Effector memory CD8-positive, alpha-beta T cell (primary cell): ENCODE measurements around the gene RAB8B.

ENCODE experiments used
- ATAC-seq: fragments of 150-1000 bp; cut with Tn5 transposase; replicated peaks from 2 replicates; pipeline ENCODE4 v1.10.0; 2021; ENCODE audit warnings: mild to moderate bottlenecking, moderate library complexity
- DNase-seq, 3 experiments: peaks; one replicate each; pipeline ENCODE4 v3.0.0; 2021
- H3K27ac Mint-ChIP-seq, 2 donors: one replicate each; pipeline ENCODE4 v1.8.0; 2022; ENCODE audit warnings: mild to moderate bottlenecking in 2 of 2, mixed read lengths in 2 of 2, moderate library complexity in 2 of 2
- H3K27me3 Mint-ChIP-seq, 2 donors: one replicate each; pipeline ENCODE4 v1.8.0; 2022; ENCODE audit warnings: mixed read lengths in 2 of 2
- H3K36me3 Mint-ChIP-seq: one replicate; pipeline ENCODE4 v1.8.0; 2022; ENCODE audit warnings: mild to moderate bottlenecking, moderate library complexity, mixed read lengths; ENCODE audit not compliant: insufficient read depth
- H3K4me1 Mint-ChIP-seq, 2 donors: one replicate each; pipeline ENCODE4 v1.8.0; 2022; ENCODE audit warnings: low read depth in 2 of 2, mixed read lengths in 2 of 2
- H3K4me3 Mint-ChIP-seq, 2 donors: one replicate each; pipeline ENCODE4 v1.8.0; 2022; ENCODE audit warnings: mild to moderate bottlenecking in 2 of 2, mixed read lengths in 2 of 2, moderate library complexity in 2 of 2
- H3K9me3 Mint-ChIP-seq, 2 donors: one replicate each; pipeline ENCODE4 v1.8.0; 2022; ENCODE audit warnings: mixed read lengths in 2 of 2
- total RNA-seq, 9 experiments: gene quantifications; one replicate each; lab custom pipeline; 2026; lab: John Stamatoyannopoulos, UW

The RAB8B gene
- total RNA-seq, result 92.4 to 516 (median 263) reads per million in 9 experiments

DNA sequence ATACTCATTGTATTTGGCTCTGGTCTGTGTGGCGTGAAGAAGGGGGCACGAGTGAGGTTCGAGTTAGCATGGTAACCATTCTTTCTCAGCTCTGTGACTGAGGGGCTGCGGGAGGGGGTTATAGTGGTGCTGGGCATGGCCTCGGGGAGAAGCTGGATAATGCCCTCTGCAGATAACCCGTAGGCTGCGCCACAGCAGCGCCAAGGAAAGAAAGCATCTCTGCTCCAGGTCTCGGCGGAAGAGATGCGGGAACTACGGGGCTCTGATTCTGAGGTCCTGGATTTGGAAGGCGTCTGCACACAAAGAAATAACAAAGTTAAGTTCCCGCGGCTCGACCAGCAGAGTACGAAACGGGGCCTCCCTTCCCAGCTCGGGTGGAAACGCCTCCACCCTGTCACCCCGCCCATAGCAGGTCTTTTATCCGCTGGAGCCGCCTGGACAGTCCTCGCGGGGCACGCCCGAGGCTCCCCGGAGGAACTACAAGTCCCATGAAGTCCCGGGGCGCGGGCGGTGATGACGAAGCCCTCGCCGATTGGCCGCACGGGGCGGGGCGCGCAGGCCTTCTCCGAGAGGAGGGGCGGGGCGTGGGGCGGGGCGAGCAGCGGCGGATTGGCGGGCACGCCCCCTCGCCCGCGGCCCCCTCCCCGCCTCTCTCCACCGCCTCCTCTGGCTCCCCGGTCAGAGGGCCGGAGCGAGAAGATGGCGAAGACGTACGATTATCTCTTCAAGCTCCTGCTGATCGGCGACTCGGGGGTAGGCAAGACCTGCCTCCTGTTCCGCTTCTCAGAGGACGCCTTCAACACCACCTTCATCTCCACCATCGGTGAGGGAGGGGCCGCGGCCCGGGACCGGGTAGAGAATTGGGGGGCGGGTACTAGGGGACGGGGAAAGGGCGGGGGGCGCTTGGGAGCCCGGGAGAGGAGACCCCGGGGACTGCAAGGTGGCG lies at the start of gene RAB8B:
Gene RAB8B (plus strand): TSS at position 681 of the 946 bp plus-strand sequence. CDS start 19 bp downstream, at position 700.
- DNase-seq (peak; percentile 93 to 94 (median 94)), ATAC-seq (peak; percentile 71)
- Mint-ChIP-seq H3K27ac (peak within 1 kb of the TSS; percentile 89 to 97), H3K4me3 (peak within 1 kb of the TSS; percentile 90 to 98), H3K36me3 (peaks cover 30% of the 10 kb centered on the region), H3K27me3 (no peaks in the 10 kb centered on the region), H3K9me3 (no peaks in the 10 kb centered on the region), H3K4me1 (peaks cover 40 to 46% of the 10 kb centered on the region in 2 donors)

DNA sequence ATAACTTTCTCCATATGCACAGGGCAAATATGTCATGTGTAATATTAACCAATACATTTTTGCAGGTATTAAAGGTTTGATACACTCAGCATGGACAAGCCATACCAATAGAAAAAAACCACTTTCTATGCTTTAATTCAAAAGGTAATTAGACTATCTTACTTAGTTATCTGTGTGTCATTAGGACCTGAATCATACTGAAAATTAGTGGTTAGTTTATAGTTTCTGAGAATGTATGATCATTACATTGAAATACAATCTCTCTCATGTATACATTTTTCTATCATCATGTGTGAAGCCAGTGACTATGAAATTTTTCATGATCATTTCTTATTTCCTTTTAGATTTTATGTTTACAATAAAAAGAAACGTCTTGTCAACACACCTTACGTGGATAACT lies 48.5 kb upstream of the RAB8B start:
- ATAC-seq, result no peak
- Mint-ChIP-seq H3K4me1 (peaks cover 1 to 11% of the 10 kb centered on the region in 2 donors), H3K36me3 (peaks cover 14% of the 10 kb centered on the region)

GRCh38 chr15:63145426-63145825 lies 44.0 kb upstream of the RAB8B start:
- Mint-ChIP-seq H3K4me1 (peaks cover 1 to 11% of the 10 kb centered on the region in 2 donors), H3K27me3 (no peaks in the 10 kb centered on the region), H3K36me3 (peaks cover 17% of the 10 kb centered on the region), H3K9me3 (no peaks in the 10 kb centered on the region), H3K4me3 (no peak overlapping the region), H3K27ac (no peak overlapping the region)
- DNase-seq, result no peak
- ATAC-seq, result no peak

More for the DNA sequence above, 48.5 kb upstream of the RAB8B start:
- H3K9me3 Mint-ChIP-seq, result no peaks in the 10 kb centered on the region
- no peak overlapping the region for H3K4me3 Mint-ChIP-seq
- no peak overlapping the region for H3K27ac Mint-ChIP-seq
- no peaks in the 10 kb centered on the region for H3K27me3 Mint-ChIP-seq
- DNase-seq, result no peak

- H3K27me3 Mint-ChIP-seq, result no peaks in the 10 kb centered on the region
- ATAC-seq (no peak), DNase-seq (no peak)
- peaks cover 1 to 11% of the 10 kb centered on the region in 2 donors for H3K4me1 Mint-ChIP-seq
- H3K4me3 Mint-ChIP-seq, result no peak overlapping the region
- peaks cover 23% of the 10 kb centered on the region for H3K36me3 Mint-ChIP-seq
- peak overlapping the region in 1 of 2 donors; percentile 41 for H3K27ac Mint-ChIP-seq
- H3K9me3 Mint-ChIP-seq, result no peaks in the 10 kb centered on the region
These were observed 42.7 kb upstream of the RAB8B start for GRCh38 chr15:63146684-63147083.

GRCh38 chr15:63151665-63152064 lies 37.7 kb upstream of the RAB8B start:
- Mint-ChIP-seq H3K4me1 (peaks cover 7 to 17% of the 10 kb centered on the region in 2 donors), H3K27me3 (no peaks in the 10 kb centered on the region), H3K9me3 (no peaks in the 10 kb centered on the region), H3K27ac (no peak overlapping the region), H3K4me3 (no peak overlapping the region), H3K36me3 (peaks cover 33% of the 10 kb centered on the region)
- ATAC-seq, result no peak
- no peak for DNase-seq

DNA sequence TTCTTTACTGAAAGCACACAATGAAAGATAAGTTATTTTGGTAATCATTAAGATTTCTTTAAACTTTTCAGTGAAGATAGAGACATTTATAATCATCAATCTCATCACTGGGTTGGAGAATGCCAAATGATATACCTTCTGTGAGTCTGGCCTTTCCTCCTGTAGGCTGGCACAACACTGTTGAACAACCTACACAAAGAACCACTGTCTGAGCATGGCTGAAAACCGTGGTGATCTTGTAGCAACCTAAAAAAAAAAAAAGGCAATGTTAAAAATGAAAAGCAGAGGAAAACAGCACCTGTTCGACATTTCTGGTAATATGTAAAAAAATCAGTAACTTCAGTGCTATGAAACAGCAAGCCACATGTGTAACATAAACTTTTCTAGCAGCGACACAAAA lies 33.9 kb upstream of the RAB8B start:
- Mint-ChIP-seq H3K9me3 (no peaks in the 10 kb centered on the region), H3K27me3 (no peaks in the 10 kb centered on the region), H3K27ac (no peak overlapping the region), H3K36me3 (peaks cover 25% of the 10 kb centered on the region), H3K4me3 (peak overlapping the region in 1 of 2 donors; percentile 33), H3K4me1 (peaks cover 7 to 17% of the 10 kb centered on the region in 2 donors)
- DNase-seq (no peak), ATAC-seq (no peak)

DNA sequence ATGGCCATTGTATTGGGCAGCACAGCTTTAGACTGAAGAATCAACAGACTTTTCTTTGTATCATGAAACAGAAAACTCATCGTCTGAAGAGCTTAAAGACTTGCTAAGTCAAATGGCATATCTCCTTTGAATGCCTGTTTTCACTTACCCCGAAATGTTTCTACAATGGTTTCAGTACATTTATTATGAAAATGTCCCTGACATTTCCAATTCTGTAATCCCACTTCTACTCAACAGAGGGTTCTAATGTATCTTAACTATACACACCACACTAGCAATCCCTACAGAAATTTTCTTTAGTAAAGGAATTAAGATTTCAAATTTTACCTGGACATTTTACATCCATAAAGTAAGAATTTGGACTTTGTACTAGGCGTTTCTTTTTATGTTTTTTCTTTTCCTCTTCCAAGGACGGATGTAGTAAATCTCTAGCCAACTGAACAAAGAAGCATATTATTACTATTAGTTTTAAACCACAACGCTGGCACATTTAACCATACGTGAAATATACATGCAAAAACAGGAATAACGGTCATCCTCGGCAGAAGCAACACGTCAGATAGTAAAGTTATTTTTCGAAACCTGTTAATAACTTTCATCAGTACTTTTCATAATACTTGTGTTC lies 33.2 kb upstream of the RAB8B start:
- no peaks in the 10 kb centered on the region for H3K27me3 Mint-ChIP-seq
- peaks cover 7 to 17% of the 10 kb centered on the region in 2 donors for H3K4me1 Mint-ChIP-seq
- DNase-seq, result no peak
- no peaks in the 10 kb centered on the region for H3K9me3 Mint-ChIP-seq
- H3K4me3 Mint-ChIP-seq, result peak overlapping the region; percentile 96 to 98
- peak overlapping the region; percentile 94 to 95 for H3K27ac Mint-ChIP-seq
- ATAC-seq, result no peak
- peaks cover 23% of the 10 kb centered on the region for H3K36me3 Mint-ChIP-seq

DNA sequence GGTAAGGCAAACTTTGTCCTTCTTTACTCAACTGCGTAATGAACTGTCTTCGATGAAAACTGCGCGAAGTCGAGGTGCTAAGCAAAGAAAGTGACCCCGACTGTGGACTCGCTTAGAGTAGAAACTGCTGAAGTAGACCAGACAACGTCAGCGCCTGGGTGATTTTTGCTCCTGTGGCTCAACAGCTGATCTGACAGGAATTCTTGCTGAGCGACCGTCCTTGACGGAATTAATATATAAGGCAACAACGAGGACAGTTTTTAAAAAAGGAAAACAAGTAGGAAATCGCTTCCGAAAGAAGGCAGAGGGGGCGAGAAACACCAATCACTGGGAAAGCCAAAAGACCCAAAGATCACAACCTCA lies 32.7 kb upstream of the RAB8B start:
- Mint-ChIP-seq H3K4me3 (peak overlapping the region; percentile 96 to 98), H3K27ac (peak overlapping the region; percentile 94 to 95), H3K9me3 (no peaks in the 10 kb centered on the region), H3K27me3 (no peaks in the 10 kb centered on the region), H3K36me3 (peaks cover 18% of the 10 kb centered on the region), H3K4me1 (peaks cover 7 to 17% of the 10 kb centered on the region in 2 donors)
- DNase-seq (no peak), ATAC-seq (peak; percentile 11)

DNA sequence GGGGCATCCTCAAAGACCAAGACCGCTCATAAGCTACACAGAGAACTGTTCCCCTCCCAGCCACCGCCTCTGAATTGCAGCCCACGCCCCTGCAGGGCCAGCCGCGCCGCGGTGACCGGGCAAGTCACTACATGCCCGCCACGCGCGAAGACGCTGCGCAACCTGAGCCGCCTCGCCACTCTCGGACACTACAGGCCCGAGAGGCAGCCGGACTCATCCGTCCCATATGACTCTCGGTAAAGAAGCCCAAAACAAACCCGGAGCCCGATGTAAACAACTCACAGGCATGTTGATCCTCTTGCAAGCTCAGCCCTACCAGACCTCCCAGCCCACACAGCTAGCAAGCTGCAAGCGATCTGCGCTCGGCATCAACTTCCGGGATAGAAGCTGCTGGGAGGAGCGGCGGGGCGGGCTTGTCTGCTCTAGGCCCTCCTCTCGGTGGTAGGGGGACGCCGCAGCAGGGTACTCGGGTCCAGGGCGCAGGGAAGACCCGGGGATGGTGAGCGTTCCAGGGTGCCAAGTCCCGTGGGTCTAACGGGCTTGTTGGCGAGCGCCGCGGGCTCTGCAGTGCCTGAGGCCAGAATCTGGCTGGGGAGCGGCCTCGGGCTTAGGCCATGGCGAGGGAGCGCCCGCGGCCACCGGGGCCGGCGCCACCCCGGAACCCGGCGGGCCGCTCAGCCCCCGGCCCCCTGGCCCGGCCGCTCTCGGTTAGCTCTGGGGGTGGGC lies 32.1 kb upstream of the RAB8B start, which contains the start of gene RPS27L:
Gene RPS27L (minus strand): TSS at position 360 of the 726 bp plus-strand sequence. CDS start 72 bp downstream, at position 288.
- Mint-ChIP-seq H3K27ac (peak within 1 kb of the TSS; percentile 94 to 95), H3K9me3 (no peaks in the 10 kb centered on the region), H3K4me3 (peak within 1 kb of the TSS; percentile 96 to 98), H3K4me1 (peaks cover 7 to 17% of the 10 kb centered on the region in 2 donors), H3K36me3 (peaks cover 18% of the 10 kb centered on the region), H3K27me3 (no peaks in the 10 kb centered on the region)
- DNase-seq (peak; percentile 79 to 82 (median 80)), ATAC-seq (peak; percentile 95)

DNA sequence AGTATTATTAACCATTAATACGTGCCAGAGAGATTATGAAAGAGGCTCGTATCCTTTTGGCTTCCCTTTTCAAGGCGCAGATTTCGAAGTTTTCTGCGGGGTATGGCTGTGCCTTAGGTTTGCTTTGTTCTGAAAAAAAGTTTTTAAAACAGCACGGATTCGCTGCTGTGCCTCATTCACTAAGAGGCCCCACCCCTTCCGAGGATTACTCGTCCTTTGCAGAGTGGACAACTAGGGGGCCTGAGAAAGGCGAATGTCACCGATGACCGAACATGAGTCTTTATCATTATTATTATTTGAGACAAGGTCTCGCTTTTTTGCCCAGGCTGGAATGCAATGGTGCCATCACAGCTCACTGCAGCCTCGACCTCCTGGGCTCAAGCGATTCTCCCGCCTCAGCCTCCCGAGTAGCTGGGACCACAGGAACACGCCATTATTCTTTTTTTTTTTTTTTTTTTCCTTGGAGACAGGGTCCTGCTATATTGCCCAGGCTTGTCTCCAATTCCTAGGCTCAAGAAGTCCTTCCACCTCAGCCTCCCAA lies 31.4 kb upstream of the RAB8B start:
- DNase-seq, result peak in 1 of 3 experiments; percentile 2
- H3K36me3 Mint-ChIP-seq, result peaks cover 13% of the 10 kb centered on the region
- H3K9me3 Mint-ChIP-seq, result no peaks in the 10 kb centered on the region
- H3K27ac Mint-ChIP-seq, result peak overlapping the region; percentile 94 to 95
- H3K4me1 Mint-ChIP-seq, result peaks cover 7 to 17% of the 10 kb centered on the region in 2 donors
- H3K27me3 Mint-ChIP-seq, result no peaks in the 10 kb centered on the region
- peak overlapping the region; percentile 96 to 98 for H3K4me3 Mint-ChIP-seq
- ATAC-seq, result peak; percentile 20

- ATAC-seq, result no peak
- Mint-ChIP-seq H3K4me1 (peaks cover 2 to 7% of the 10 kb centered on the region in 2 donors), H3K27ac (no peak overlapping the region), H3K27me3 (no peaks in the 10 kb centered on the region), H3K36me3 (peaks cover 8% of the 10 kb centered on the region), H3K4me3 (no peak overlapping the region), H3K9me3 (no peaks in the 10 kb centered on the region)
- DNase-seq, result no peak
These were observed 28.8 kb upstream of the RAB8B start for GRCh38 chr15:63160638-63161037.

DNA sequence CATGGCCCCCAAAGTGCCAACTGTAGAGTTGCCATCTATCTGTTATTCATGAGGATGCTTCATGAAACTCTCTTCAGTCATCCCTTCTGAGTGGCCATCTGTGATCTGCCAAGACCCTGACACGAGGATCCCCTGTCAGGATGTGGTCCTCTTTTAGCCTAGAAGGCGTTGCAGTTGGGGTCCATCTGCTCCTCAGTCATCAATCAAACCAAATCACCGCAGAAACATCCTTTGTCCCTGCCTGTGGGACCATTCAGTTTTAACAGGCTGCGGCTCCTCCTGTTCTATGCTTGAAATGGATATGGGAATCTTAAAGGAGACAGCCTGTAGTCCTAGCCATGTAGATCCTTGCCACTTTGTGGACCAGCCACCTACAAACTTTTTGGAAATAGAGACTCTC lies 26.2 kb upstream of the RAB8B start:
- Mint-ChIP-seq H3K9me3 (no peaks in the 10 kb centered on the region), H3K36me3 (peaks cover 3% of the 10 kb centered on the region), H3K4me3 (no peak overlapping the region), H3K27me3 (no peaks in the 10 kb centered on the region), H3K4me1 (peaks cover 0 to 6% of the 10 kb centered on the region in 2 donors), H3K27ac (no peak overlapping the region)
- DNase-seq (no peak), ATAC-seq (no peak)
